PFSK-1 (cell line): Measurements from ENCODE around the gene ERC2.

Experiments used
- FOXP2 ChIP-seq: optimal IDR thresholded peaks from 2 replicates; pipeline ENCODE3; 2011; ENCODE audit warnings: borderline replicate concordance, control low read depth, inconsistent platforms; ENCODE audit not compliant: insufficient read depth; ENCODE audit errors: extremely low read length, extremely low read depth
- POLR2AphosphoS5 ChIP-seq: IDR thresholded peaks from 2 replicates; pipeline ENCODE4 v1.6.1; 2012; ENCODE audit warnings: low read depth, mild to moderate bottlenecking, control low read depth, low read length, moderate library complexity
- SIN3A ChIP-seq: IDR thresholded peaks from 2 replicates; pipeline ENCODE4 v1.6.1; 2012; ENCODE audit warnings: mild to moderate bottlenecking, low read length, moderate library complexity, borderline replicate concordance; ENCODE audit not compliant: insufficient read depth
- TAF1 ChIP-seq: IDR thresholded peaks from 2 replicates; pipeline ENCODE4 v1.6.1; 2012; ENCODE audit warnings: low read length, control low read depth, borderline replicate concordance; ENCODE audit not compliant: insufficient read depth
- TF ChIP-seq, protein P1 (sequence below), 2 experiments: IDR thresholded peaks; 2 replicates each; pipeline versions ENCODE4 v1.6.1 to v1.8.0; 2011 to 2012; ENCODE audit warnings: low read depth in 2 of 2, low read length in 2 of 2, control low read depth in 1 of 2, inconsistent platforms in 1 of 2, mild to moderate bottlenecking in 1 of 2, moderate library complexity in 1 of 2; ENCODE audit not compliant: insufficient read depth in 1 of 2

Gene ERC2

GRCh38 chr3:56277236-56277635 is 191.0 kb downstream of the ERC2 start:
- TF ChIP-seq, protein P1, sequence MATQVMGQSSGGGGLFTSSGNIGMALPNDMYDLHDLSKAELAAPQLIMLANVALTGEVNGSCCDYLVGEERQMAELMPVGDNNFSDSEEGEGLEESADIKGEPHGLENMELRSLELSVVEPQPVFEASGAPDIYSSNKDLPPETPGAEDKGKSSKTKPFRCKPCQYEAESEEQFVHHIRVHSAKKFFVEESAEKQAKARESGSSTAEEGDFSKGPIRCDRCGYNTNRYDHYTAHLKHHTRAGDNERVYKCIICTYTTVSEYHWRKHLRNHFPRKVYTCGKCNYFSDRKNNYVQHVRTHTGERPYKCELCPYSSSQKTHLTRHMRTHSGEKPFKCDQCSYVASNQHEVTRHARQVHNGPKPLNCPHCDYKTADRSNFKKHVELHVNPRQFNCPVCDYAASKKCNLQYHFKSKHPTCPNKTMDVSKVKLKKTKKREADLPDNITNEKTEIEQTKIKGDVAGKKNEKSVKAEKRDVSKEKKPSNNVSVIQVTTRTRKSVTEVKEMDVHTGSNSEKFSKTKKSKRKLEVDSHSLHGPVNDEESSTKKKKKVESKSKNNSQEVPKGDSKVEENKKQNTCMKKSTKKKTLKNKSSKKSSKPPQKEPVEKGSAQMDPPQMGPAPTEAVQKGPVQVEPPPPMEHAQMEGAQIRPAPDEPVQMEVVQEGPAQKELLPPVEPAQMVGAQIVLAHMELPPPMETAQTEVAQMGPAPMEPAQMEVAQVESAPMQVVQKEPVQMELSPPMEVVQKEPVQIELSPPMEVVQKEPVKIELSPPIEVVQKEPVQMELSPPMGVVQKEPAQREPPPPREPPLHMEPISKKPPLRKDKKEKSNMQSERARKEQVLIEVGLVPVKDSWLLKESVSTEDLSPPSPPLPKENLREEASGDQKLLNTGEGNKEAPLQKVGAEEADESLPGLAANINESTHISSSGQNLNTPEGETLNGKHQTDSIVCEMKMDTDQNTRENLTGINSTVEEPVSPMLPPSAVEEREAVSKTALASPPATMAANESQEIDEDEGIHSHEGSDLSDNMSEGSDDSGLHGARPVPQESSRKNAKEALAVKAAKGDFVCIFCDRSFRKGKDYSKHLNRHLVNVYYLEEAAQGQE (IDR thresholded peaks at IDR 0.05; ENCODE audit: insufficient read depth in 1 of 2, low read depth in 2 of 2, low read length in 2 of 2): no peak
- TF ChIP-seq FOXP2: no peak
- no peak for TF ChIP-seq SIN3A
- no peak for TF ChIP-seq TAF1
- TF ChIP-seq POLR2AphosphoS5: no peak

- TF ChIP-seq FOXP2 (no peak), TAF1 (no peak), POLR2AphosphoS5 (no peak), SIN3A (no peak)
- TF ChIP-seq, protein P1 (IDR thresholded peaks at IDR 0.05; ENCODE audit: insufficient read depth in 1 of 2, low read depth in 2 of 2, low read length in 2 of 2): no peak
Measured at GRCh38 chr3:56275120-56275519, 193.1 kb downstream of the ERC2 start.

DNA sequence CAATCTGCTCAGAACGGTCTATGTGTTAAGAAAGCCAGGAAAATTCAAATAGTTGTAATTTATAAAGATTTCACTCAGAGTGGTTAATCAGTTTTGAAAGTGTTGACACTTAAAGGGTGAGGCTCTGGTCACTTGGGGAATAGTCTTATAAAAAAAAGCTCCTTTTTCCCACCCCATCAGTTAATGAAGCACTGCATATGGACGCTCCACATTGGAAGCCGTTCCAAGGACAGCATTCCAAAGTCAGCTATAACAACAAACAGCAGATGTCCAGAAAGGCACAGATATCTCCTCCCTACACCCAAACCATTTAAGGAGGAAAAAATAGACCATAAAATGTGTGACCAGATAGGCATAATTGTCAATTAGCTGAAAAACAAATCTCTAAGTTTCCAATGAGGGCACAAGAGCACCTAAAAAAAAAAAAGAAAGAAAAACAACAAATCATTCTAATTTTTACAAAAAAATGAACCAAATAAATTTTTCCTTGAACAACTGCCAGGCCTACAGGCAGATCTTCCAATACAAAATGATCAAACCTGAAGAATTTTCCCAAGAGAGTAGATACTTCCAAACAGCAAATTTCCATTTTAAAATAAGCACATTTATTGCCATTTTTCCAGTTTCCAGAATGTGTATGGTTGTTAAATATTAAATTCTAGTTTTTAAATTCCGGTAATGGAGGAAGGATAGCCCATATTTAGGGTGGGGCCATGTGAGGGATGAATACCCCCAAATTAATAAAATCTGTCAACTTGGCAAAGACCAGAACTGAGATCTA is 198.3 kb downstream of the ERC2 start:
- no peak for TF ChIP-seq FOXP2
- TF ChIP-seq TAF1: no peak
- no peak for TF ChIP-seq POLR2AphosphoS5
- no peak for TF ChIP-seq SIN3A
- TF ChIP-seq, protein P1 (IDR thresholded peaks at IDR 0.05; ENCODE audit: insufficient read depth in 1 of 2, low read depth in 2 of 2, low read length in 2 of 2): no peak

GRCh38 chr3:56268616-56269383 is 199.5 kb downstream of the ERC2 start:
- TF ChIP-seq FOXP2: no peak
- no peak for TF ChIP-seq TAF1
- TF ChIP-seq POLR2AphosphoS5: no peak
- TF ChIP-seq, protein P1 (IDR thresholded peaks at IDR 0.05; ENCODE audit: insufficient read depth in 1 of 2, low read depth in 2 of 2, low read length in 2 of 2): no peak
- TF ChIP-seq SIN3A: no peak
